ENCODE data around the gene IER2.

IER2 gene

GRCh38 chr19:13117772-13118423, 32.3 kb upstream of the IER2 start, which contains the start of gene NACC1:
Gene NACC1 (plus strand): TSS chr19:13118264. CDS start chr19:13135208, 16,944 bp downstream.
- peak; percentile 96 for DNase-seq (ENCODE audit: extremely low spot score, insufficient read length, low read depth)
- FAIRE-seq = peak; percentile 84

DNA sequence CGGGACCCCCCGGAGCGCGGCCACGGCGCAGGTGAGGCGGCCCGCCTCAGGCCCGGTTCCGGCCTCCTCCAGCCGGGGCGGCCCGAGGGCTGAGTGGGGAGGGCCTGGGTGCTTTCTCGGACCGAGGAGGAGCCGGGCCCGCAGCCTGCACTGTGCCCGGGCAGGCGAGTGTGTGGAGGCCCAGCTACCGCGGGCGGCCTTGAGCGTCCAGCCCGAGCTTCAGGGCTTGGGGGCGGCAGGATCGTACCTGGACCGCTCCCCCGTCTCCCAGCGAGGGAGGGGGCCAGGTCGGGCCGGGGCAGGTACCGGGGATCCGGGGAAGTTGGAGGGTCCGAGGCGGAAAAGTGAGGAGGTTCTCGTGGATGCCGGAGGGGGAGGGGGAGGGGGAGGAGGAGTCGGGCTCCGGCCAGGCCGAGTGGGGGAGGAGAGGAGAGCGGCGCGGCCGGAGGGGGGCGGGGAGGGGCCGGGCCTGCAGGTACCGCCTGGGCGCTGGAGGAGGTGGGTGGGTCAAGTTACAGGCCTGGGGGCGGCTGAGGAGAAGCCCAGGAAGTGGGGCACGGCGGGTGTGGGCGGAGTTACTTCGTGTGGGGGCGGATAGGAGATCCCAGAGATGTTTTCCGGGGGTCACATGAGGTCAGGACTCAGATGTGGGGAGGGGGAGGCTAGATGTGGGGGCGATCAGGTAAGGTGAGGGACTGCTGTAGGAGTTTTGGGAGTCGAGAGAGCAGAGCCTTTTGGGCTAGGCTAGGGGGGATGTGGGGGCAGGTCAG, 31.6 kb upstream of the IER2 start:
- peak; percentile 26 for FAIRE-seq
- no peak for DNase-seq (ENCODE audit: extremely low spot score, insufficient read length, low read depth)

- DNase-seq (ENCODE audit: extremely low spot score, insufficient read length, low read depth) = no peak
- no peak for FAIRE-seq
Measured at GRCh38 chr19:13119627-13120026, 30.6 kb upstream of the IER2 start.

DNA sequence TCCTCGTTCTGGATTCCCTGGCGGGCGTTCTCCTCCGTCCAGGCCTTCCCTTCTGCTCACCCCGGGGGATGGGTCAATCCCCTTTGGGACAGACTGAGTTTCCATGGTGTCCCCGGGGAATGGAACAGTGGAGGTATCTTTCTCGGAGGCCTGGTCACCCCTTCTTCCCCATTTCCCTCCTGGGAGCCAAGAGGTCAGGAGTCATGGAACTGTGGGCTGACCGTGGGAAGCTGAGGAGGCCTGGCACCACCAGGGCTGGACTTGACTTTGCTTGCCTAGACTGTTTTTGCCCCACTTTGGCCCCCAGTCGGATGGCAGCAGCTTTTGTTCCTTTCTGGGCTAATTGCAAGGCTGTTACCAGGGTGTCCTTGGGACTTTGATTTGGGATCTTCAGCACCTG, 30.2 kb upstream of the IER2 start:
- DNase-seq (ENCODE audit: extremely low spot score, insufficient read length, low read depth) (no peak), FAIRE-seq (no peak)

DNA sequence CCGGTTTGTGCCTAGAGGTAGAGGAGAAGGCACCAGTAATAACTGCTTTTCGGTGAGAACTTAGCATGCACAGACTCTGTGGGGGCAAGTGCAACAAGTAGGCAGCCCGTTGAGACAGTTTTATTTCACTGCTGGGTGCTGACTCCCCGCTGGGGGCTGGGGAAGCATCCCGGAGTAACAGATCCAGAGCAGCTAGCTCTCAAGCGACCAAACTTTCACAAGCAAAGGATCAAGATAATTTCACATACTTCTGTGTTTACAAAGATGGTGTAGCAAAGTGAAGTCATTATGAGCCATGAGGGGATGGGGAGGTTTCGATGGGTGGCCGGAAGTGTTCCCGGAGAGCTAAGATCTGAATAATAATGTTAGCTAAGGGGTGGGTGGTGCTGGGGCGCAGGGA, 29.4 kb upstream of the IER2 start:
- FAIRE-seq (no peak), DNase-seq (ENCODE audit: extremely low spot score, insufficient read length, low read depth) (no peak)

- DNase-seq (ENCODE audit: extremely low spot score, insufficient read length, low read depth) (no peak), FAIRE-seq (peak; percentile 70)
Measured at GRCh38 chr19:13121551-13122274, 28.5 kb upstream of the IER2 start.

DNA sequence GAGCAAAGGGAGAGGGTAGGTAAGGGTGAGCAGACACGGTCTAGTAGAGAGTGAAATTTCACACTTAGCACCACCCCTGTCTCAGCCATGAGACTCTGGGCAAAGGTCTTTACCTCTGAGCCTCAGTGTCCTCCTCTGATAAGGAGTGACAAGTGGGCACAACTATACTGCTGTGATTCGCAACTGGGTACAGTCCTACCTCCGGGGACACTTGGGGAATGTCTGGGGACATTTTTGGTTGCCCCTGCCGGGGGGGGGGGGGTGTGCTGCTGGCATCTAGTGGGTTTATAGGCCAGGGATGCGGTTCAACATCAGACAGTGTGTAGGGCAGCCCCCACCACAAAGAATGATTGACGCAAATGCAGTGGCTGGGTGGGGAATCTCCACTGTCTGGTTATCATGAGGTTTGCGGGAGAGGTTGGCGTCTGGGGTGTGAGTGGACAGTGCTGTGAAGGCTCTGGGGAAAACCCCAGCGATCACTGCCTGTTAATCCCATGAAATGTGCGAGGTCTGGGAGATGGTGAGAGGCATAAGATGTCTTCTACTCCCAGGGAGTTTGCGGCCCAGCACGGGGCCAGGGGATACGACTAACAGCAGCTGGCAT, 27.8 kb upstream of the IER2 start:
- DNase-seq (ENCODE audit: extremely low spot score, insufficient read length, low read depth) = no peak
- FAIRE-seq = no peak

- no peak for DNase-seq (ENCODE audit: extremely low spot score, insufficient read length, low read depth)
- no peak for FAIRE-seq
Measured at GRCh38 chr19:13122980-13123957, 26.9 kb upstream of the IER2 start.

- FAIRE-seq (no peak), DNase-seq (ENCODE audit: extremely low spot score, insufficient read length, low read depth) (no peak)
Measured at GRCh38 chr19:13127051-13127450, 23.2 kb upstream of the IER2 start.

- no peak for DNase-seq (ENCODE audit: extremely low spot score, insufficient read length, low read depth)
- no peak for FAIRE-seq
Measured at GRCh38 chr19:13127811-13128575, 22.2 kb upstream of the IER2 start.

- FAIRE-seq = no peak
- DNase-seq (ENCODE audit: extremely low spot score, insufficient read length, low read depth) = no peak
Measured at GRCh38 chr19:13128583-13128982, 21.6 kb upstream of the IER2 start.

DNA sequence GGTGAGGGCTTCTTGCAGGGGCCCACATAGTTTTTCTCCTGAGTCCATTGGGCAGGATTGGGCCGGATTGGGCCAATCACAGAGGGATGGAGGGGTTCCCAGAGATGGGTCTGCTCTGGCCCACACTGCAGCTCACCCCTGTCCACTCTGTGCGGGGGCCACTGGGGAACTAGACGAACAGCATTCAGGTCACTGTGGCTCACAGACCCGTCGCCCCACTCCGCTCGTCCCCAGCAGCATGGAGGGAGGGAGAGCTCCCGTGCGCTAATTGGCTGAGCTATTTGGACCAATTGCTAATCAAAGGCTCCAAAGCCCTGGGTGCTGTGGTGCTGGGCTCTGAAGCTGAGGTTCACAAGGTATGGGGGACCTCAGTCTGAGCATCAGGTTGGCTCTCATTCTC, 20.8 kb upstream of the IER2 start:
- FAIRE-seq = no peak

GRCh38 chr19:13130886-13131490, 19.2 kb upstream of the IER2 start:
- no peak for FAIRE-seq
- DNase-seq (ENCODE audit: extremely low spot score, insufficient read length, low read depth) = no peak

More for the DNA sequence above, 20.8 kb upstream of the IER2 start:
- no peak for DNase-seq (ENCODE audit: extremely low spot score, insufficient read length, low read depth)

DNA sequence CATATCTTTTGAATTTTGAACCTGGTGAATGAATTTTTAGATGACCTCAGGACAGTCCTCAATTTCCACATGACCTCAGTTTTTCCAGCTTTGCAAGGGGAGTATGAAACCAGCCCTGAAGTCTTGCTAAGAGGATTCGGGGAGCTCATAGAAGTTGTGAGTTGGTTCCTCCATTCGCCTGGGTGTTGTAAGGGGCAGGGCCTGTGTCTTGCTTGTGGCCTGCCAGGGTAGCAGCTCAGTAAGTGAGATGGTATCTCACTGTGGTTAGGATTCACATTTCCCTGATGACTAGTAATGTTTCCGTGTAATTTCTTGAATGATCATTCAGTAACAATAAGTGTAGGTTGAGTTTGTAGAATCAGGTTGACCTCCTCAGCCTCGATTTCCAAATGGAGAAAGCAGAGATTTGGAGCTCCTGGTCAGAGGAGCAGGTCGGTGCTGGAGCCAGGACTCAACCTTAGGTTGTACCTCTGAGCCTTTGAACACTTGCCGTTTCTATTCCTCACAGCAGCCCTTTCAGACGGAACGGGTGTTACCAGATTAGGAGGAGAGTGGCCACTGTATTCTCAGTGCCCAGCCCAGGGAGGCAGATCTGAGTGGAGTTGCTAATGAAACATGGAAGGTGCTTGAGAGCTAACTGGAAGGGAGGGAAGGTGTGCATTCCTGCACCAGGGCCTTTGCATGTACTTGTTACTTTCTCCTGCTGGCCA, 17.6 kb upstream of the IER2 start:
- FAIRE-seq (no peak), DNase-seq (ENCODE audit: extremely low spot score, insufficient read length, low read depth) (no peak)

- DNase-seq (ENCODE audit: extremely low spot score, insufficient read length, low read depth) (no peak), FAIRE-seq (no peak)
Measured at GRCh38 chr19:13133241-13133870, 16.9 kb upstream of the IER2 start.

DNA sequence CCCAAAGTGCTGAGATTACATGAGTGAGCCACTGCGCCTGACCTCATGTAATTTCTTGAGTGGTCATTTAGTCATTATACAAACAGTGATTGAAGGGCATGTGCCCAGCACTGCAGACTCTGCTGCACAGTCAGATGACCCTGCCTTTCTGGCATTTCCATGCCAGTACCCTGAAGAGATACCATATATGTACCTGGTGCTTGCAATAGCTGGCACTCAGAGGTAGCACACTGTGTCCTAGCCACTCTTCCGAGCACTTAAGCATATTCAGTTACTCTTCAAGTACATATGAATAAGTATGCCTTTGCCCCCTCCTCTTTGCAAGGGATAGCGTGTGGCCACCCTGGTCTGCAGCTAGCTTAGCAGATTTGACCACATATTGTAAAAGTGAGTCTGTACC, 15.6 kb upstream of the IER2 start:
- no peak for FAIRE-seq
- no peak for DNase-seq (ENCODE audit: extremely low spot score, insufficient read length, low read depth)

Measured in GM18507 (cell line).